GM21390 (cell line): Measurements from ENCODE around the gene AGFG2.

Source experiments
- ATAC-seq: cut with Tn5 transposase; IDR thresholded peaks from one replicate; pipeline ENCODE4 v1.9.1; 2021; ENCODE audit not compliant: unreplicated experiment

AGFG2 gene

DNA sequence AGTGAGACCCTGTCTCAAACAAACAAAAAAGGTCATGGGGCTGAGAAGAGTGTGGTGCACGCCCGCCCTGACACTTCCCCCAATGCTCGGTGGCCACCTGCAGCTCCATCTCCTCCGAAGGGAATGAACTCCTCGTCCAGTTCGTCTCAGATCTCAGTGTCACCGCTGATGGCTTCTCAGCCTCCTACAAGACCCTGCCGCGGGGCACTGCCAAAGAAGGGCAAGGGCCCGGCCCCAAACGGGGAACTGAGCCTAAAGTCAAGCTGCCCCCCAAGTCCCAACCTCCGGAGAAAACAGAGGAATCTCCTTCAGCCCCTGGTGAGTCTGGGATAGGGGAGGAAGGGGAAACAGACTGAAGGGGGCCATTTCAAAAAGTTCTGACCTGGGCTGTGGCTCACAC, 67.3 kb downstream of the AGFG2 start:
- no peak for ATAC-seq

DNA sequence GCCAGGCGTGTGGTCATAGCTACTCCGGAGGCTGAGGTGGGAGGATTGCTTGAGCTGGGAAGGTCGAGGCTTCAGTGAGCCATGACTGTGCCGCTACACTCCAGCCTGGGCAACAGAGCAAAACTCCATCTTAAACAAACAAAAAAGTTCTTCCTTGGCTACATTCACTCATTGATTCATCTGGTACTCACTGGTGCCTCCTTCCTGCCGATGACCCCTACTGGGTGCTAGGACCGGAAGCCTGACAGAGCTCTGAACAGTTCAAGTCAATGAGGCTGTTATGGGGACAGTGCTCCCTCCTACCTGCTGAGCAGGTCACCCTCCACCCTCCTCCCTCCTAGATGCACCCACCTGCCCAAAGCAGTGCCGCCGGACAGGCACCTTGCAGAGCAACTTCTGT, 68.1 kb downstream of the AGFG2 start:
- ATAC-seq, result no peak

DNA sequence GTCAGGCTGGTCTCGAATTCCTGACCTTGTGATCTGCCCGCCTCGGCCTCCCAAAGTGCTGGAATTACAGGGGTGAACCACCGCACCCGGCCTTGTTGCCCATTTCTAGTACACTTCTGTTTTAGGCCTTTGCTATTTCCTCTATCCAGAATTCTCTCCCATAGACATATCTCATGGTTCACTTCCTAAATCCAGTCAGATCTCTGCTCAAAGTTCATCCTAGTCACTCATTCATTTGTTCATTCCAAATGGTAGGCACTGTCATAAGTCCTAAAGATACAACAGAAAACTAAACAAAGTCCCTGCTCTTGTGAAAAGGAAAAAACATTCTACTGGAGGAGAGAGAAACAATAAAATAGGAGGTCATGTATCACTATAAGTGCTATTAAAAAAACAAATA, 71.0 kb downstream of the AGFG2 start:
- no peak for ATAC-seq

DNA sequence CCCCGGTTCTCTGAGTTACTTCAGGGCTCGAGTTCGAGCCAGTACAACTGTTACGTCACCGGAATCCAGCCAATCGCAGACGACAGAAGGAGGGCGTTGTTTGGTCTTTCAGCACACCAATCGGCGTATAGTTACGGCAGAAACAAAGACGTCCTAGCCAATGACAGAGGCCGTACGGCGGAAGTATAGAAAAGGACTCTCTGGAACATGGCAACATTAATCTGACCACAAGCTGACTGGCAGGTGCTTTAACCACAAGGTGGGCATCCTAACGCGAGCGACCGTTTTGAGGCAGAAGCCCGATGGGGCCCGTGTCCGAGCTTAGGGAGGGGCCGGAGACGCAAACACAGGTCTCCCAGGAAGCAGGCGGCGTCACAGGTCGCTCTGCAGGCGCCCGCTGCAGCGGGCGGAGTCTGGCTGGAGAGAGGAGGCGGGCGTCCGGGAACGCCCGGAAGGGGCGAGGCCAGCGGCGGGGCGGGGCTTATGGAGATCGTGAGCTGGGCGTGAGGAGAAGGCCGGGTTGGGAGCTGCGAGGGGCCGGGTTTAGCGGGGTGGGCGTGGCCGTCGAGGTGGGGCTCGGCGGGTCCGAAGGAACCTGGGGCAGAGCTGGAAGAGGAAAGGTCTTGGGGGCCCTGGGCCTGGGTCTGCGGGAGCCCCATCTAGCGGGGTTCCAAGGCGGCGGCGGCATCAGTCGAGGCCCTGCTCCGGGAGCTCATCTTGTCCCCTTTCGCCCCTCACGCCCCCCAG, 73.2 kb downstream of the AGFG2 start, which contains the start of gene MOSPD3:
Gene MOSPD3 (plus strand): TSS at position 558 of the 747 bp plus-strand sequence. CDS start 252 bp downstream, outside the sequence.
- peak; percentile 89 for ATAC-seq

DNA sequence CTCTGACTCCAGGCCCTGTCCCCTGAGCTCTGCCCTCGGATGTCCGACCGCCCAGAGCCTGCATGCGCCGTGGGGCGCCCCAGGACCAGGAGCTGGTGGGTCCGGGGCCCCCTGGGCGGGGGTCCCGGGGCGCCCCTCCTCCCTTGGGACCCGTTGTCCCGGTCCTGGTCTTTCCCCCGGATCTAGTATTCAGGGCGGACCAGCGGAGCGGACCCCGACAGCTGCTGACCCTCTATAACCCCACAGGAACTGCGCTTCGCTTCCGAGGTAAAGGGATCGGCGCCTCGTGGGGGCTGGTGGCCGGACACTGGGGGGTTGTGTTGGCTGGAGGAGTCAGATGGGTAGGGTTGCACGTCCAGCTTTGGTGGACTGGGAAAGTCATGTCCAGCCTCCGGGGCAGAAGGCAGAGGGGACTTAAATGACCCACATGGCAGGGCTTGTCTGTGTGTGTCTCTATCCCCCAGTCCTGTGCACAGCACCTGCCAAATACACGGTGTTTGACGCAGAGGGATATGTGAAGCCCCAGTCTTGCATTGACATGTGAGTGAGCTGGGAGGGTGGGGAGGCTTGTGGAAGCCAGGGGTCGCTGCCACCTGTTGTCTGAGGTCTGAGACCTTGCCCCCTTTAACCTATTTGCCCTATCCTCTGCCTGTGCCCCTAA, 73.9 kb downstream of the AGFG2 start:
- peak; percentile 3 for ATAC-seq

DNA sequence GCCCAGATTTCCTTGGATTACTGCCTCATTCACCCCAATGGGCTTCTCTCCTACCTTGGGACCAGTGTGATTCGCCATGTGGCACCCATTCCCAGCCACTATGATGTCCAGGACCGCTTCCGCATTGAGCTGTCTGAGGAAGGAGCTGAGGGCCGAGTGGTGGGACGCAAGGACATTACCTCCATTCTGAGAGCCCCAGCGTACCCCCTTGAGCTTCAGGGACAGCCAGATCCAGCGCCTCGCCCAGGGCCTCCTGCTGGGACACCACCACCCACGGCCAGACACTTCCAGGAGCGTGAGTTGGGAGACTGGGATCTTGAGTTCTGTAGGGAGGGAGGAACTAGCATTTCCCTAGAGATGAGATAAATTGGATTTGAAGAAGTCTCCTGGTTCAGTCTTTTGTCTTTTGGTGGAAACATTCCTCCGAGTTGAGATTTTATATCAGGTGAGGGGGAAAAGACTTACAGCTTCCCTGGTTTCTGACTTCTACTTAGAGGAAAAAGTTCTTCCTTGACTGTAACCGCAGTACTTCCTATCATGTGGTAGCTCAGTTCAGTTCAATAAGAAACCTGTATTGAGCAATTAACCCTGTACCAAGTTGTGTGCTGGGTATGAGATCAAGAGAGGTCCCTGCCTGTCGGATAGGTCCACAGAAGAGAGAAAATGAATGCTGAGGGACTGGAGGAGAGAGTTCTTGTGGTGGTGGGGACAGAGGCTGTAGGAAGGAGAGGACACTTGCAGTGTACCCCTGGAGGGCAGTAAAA, 74.6 kb downstream of the AGFG2 start:
- ATAC-seq, result no peak

- no peak for ATAC-seq
Observed at GRCh38 chr7:100614308-100614861, 75.4 kb downstream of the AGFG2 start.
